NB4 (cell line): ENCODE results near the gene TIPARP.

Experiments
- DNase-seq: peaks from one replicate; pipeline ENCODE4 v3.0.0; 2010; ENCODE audit warnings: low read depth
- H3K4me3 ChIP-seq: one replicate; pipeline ENCODE4 v1.5.1; 2011; ENCODE audit warnings: mild to moderate bottlenecking, low read depth, low read length, moderate library complexity
- CTCF ChIP-seq: IDR thresholded peaks from one replicate; pipeline ENCODE4 v1.5.1; 2012; ENCODE audit warnings: low read depth, low read length
- MAX ChIP-seq: IDR thresholded peaks from 2 replicates; pipeline ENCODE4 v1.6.1; 2011; ENCODE audit warnings: low read depth, low read length
- MYC ChIP-seq: IDR thresholded peaks from 2 replicates; pipeline ENCODE4 v1.6.1; 2011; ENCODE audit warnings: low read depth, low read length
- POLR2A ChIP-seq: IDR thresholded peaks from 2 replicates; pipeline ENCODE4 v1.6.1; 2011; ENCODE audit warnings: mild to moderate bottlenecking; ENCODE audit not compliant: insufficient read length; ENCODE audit errors: extremely low read depth

TIPARP gene

DNA sequence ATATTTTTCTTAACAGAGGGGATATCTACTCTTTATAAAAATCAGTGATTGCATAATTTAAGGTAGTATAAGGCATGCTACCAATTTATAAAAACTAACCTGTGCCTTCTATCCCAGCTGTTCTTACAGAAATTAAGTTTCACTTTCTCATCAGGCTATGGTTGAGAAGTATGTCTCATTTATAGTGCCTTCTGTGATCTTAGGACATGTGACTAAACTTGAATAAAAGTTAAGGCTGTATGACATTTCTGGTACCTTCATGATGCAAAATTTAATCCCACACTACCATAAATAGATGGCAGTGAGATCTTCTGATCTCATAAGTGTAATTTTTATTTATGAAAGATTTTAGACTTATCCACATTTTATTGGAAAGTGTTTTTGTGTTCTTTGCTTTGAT is 12.6 kb downstream of the TIPARP start:
- H3K4me3 ChIP-seq: no peak overlapping the region
- no peak for TF ChIP-seq POLR2A
- TF ChIP-seq MAX: no peak
- DNase-seq: no peak

DNA sequence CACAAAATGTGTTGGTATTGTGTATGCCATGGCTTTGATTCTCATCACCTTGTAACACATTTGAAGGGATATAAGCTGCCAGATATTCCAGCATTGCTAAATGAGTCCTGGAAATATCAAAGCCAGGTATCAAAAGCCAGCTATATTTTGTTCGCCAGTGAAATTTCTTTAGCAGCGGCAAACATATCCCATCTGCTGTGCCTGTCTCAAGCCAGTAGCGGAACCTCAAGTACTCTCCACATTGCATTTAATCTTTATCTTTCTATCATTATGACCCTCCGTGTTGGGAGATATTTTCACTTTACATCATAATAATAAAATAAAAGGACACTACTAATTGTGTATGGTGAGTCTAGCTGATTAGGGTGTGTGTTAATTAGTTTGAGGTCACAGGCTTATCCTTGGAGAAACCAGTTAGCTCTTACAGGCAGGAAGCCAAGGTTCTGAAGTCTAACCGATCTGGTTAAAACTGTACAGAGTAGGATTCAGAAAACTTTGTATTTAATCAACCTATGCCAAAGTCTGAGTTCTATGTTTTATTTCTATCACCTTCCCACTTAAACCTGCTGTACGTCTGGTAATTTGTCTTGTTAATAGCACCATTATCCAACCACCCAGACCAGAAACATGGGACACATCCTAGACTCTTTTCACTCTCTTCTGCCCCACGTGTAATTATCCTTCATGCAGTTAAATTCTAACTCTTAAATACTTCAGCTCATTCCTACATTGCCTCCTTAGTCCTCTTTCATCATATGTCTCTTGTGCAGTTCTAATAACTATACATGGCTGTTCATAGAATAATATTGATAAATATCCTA is 14.5 kb downstream of the TIPARP start:
- no peak for DNase-seq
- H3K4me3 ChIP-seq: no peak overlapping the region
- no peak for TF ChIP-seq MYC
- no peak for TF ChIP-seq MAX

DNA sequence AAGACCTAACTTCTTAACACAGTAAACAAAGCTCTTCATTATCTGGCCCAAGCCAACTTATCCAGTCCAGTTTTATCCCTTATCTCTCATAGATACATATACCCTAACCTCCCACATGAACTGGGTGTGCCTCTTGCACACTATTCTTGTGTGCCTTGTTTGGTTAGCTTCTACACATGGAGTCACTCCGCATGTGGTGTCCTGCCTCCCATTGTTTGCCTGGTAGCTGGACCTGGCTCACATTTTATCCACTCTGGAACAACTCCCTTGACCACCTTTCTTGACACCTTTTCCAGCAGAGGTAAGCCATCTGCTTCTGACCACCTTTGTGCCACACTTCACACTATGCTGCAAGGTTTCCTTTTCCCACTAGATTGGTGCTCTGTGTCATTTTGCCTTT is 15.2 kb downstream of the TIPARP start:
- no peak for DNase-seq
- no peak for TF ChIP-seq CTCF
- no peak for TF ChIP-seq MYC
- TF ChIP-seq POLR2A: no peak
- no peak for TF ChIP-seq MAX
- H3K4me3 ChIP-seq: no peak overlapping the region

GRCh38 chr3:156691920-156692319 is 17.5 kb downstream of the TIPARP start:
- no peak for DNase-seq
- TF ChIP-seq MAX (no peak), MYC (no peak), CTCF (no peak), POLR2A (no peak)
- no peak overlapping the region for H3K4me3 ChIP-seq

GRCh38 chr3:156693166-156693565 is 18.8 kb downstream of the TIPARP start:
- TF ChIP-seq CTCF (no peak), MYC (no peak), MAX (no peak), POLR2A (no peak)
- no peak for DNase-seq
- no peak overlapping the region for H3K4me3 ChIP-seq

GRCh38 chr3:156694536-156694935 is 20.1 kb downstream of the TIPARP start:
- DNase-seq: no peak
- TF ChIP-seq MYC: no peak
- TF ChIP-seq MAX: no peak
- no peak for TF ChIP-seq POLR2A
- no peak for TF ChIP-seq CTCF
- no peak overlapping the region for H3K4me3 ChIP-seq
